SU-DHL-6 (cell line): ENCODE results near the gene GIMD1.

Source experiments
- H2AFZ ChIP-seq: fragments of 200-600 bp; sonication (generic); 2 replicates; pipeline ENCODE4 v1.6.1; 2014; ENCODE audit warnings: low read depth, mild to moderate bottlenecking, moderate library complexity, mixed read lengths, antibody characterized with exemption, low read length; ENCODE audit not compliant: severe bottlenecking
- H3F3A ChIP-seq: fragments of 200-600 bp; shearing (Covaris generic); 2 replicates; pipeline ENCODE4 v1.6.0; 2016; ENCODE audit warnings: antibody characterized with exemption, mild to moderate bottlenecking; ENCODE audit not compliant: insufficient read depth
- H3K27ac ChIP-seq: fragments of 200-600 bp; sonication (generic); 2 replicates; pipeline ENCODE4 v1.5.1; 2016; ENCODE audit warnings: low read depth, mild to moderate bottlenecking, low read length, moderate library complexity, mixed read lengths
- H3K27me3 ChIP-seq: fragments of 200-600 bp; sonication (generic), shearing (Covaris generic); 2 replicates; pipeline ENCODE4 v1.6.0; 2014; ENCODE audit warnings: mild to moderate bottlenecking, low read length
- H3K36me3 ChIP-seq: fragments of 200-600 bp; sonication (generic); 2 replicates; pipeline ENCODE4 v1.6.1; 2014; ENCODE audit warnings: mild to moderate bottlenecking, low read length, mixed read lengths
- H3K4me2 ChIP-seq: fragments of 300-600, 200-600 bp; shearing (Covaris generic), sonication (generic); 2 replicates; pipeline ENCODE4 v1.6.0; 2014; ENCODE audit warnings: low read length, low read depth, mild to moderate bottlenecking; ENCODE audit not compliant: poor library complexity, severe bottlenecking
- H3K4me3 ChIP-seq: fragments of 200-600 bp; sonication (generic); 2 replicates; pipeline ENCODE4 v1.5.1; 2014; ENCODE audit warnings: antibody characterized with exemption, low read length, mild to moderate bottlenecking, mixed read lengths; ENCODE audit not compliant: insufficient read depth, poor library complexity, severe bottlenecking
- H3K79me2 ChIP-seq: fragments of 200-600 bp; sonication (generic); 2 replicates; pipeline ENCODE4 v1.6.1; 2014; ENCODE audit warnings: mild to moderate bottlenecking, low read length, moderate library complexity; ENCODE audit not compliant: insufficient read depth
- H3K9ac ChIP-seq: fragments of 200-600 bp; sonication (generic); 2 replicates; pipeline ENCODE4 v1.7.0; 2014; ENCODE audit warnings: mild to moderate bottlenecking, low read length
- H3K9me2 ChIP-seq: fragments of 200-600 bp; sonication (generic); replicated peaks from 2 replicates; pipeline ENCODE4 v1.6.1; 2014; ENCODE audit warnings: low read length; ENCODE audit not compliant: insufficient read depth
- H3K9me3 ChIP-seq: fragments of 200-600 bp; sonication (generic); 2 replicates; pipeline ENCODE4 v1.6.1; 2014; ENCODE audit warnings: low read length, mixed read lengths; ENCODE audit not compliant: insufficient read depth
- H4K20me1 ChIP-seq: fragments of 200-600 bp; sonication (generic); 2 replicates; pipeline ENCODE4 v1.6.1; 2014; ENCODE audit warnings: low read depth, mild to moderate bottlenecking, antibody characterized with exemption, low read length, moderate library complexity, mixed read lengths
- CTCF ChIP-seq: fragments of 200-600 bp; sonication (generic); IDR thresholded peaks from one replicate; pipeline ENCODE4 v1.5.1; 2017; ENCODE audit warnings: antibody characterized with exemption, mild to moderate bottlenecking, low read length, moderate library complexity; ENCODE audit not compliant: insufficient read depth, poor library complexity, severe bottlenecking
- EZH2phosphoT487 ChIP-seq: fragments of 200-600 bp; sonication (generic), shearing (Covaris generic); conservative IDR thresholded peaks from 2 replicates; pipeline ENCODE4 v1.6.1; 2018; ENCODE audit warnings: mild to moderate bottlenecking, antibody characterized with exemption, low read length, moderate library complexity, mixed read lengths

The GIMD1 gene

DNA sequence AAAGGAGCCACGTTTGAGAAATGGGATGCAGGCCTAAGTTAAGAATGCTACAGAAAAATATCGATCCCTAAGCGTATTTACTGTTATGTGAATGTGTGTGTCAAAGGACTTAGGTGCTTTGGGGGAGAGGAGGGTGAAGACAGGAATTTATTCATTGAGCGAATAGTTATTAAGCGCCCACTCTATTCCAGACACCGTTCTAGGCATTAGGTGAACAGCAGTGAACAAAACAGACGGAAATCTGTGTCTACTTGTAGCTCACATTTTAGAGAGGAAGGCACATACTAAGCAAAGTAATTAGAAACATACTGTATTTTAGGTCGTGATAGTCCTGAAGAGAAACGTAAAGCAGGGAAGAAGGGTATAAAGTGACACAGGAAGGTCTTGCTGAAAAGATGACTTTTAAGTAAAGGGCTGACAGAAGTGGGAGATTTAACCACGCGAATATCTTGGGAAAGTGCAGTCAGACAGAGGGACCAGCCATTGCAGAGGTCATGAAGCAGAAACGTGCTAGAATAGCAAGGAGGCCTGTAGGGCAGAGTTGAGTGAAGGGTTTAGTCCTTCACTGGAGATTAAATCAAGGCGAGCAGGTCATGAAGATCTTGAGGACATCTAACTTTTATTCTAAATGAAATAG, 51.7 kb downstream of the GIMD1 start:
- Histone ChIP-seq H3K4me2 (peak overlapping the region; percentile 89), H3K9me3 (no peaks in the 10 kb centered on the region), H3K4me3 (peak overlapping the region; percentile 77), H4K20me1 (no peaks in the 10 kb centered on the region), H3K9me2 (no peaks in the 10 kb centered on the region), H3K79me2 (peaks cover 55% of the 10 kb centered on the region), H3K9ac (peak overlapping the region; percentile 83), H3K36me3 (no peaks in the 10 kb centered on the region), H3K27me3 (no peaks in the 10 kb centered on the region), H2AFZ (no peak overlapping the region), H3F3A (no peaks in the 10 kb centered on the region), H3K27ac (peak overlapping the region; percentile 79)
- TF ChIP-seq CTCF (no peak), EZH2phosphoT487 (no peak)

DNA sequence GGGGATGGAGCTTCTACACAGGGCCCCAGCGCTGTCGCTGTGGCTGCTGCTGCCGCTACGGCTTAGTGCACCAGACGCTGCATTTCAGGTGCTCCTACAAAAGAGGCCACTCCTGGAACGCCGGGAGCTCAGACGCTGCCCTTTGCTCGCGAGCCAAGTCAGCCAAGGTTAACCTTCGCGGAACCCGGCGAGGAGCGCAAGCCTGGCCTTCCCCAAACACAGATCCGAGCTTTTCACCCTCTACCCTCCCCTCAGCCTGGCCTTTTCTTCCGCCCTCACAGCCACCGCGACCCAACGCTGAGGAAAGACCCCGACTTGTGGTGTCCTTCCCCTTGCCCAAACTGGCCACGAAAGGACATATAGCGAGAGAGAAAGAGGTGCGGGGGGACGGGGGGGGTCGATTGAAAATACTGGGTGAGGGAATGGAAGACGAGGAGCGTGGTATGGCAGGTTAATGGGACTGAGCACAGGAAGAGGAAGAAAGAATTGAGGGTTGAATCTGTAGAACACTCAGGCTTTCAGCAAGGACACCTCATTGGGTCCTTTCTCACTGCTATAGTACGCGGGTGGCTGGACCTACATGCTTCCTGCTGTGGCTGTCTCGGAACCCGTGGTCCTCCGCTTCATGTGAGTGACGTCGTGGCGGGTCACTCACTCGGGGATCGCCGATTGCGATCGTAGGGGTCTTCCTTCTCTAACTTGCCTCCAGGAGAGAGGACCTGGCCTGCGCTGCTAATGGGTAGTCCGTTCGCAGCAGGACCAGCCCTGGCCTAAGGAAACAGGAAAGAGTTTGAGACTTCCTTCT, 52.4 kb downstream of the GIMD1 start, which contains the start of the genes AIMP1 and TBCK:
Gene AIMP1, plus strand, starts transcription at position 583 of the 805 bp plus-strand sequence. CDS start 8,460 bp downstream, outside the sequence.
Gene TBCK, minus strand, starts transcription at position 242 of the 805 bp plus-strand sequence. CDS start 7,249 bp downstream, outside the sequence.
- Histone ChIP-seq H2AFZ (peak within 1 kb of the TSS; percentile 72), H3K27ac (peak within 1 kb of the TSS; percentile 79), H4K20me1 (no peaks in the 10 kb centered on the region), H3K9me3 (no peaks in the 10 kb centered on the region), H3F3A (no peaks in the 10 kb centered on the region), H3K9ac (peak within 1 kb of the TSS; percentile 83), H3K27me3 (no peaks in the 10 kb centered on the region), H3K79me2 (peaks cover 55% of the 10 kb centered on the region), H3K36me3 (no peaks in the 10 kb centered on the region), H3K9me2 (no peaks in the 10 kb centered on the region), H3K4me2 (peak within 1 kb of the TSS; percentile 89), H3K4me3 (peak within 1 kb of the TSS; percentile 77)
- TF ChIP-seq CTCF (no peak), EZH2phosphoT487 (no peak)

GRCh38 chr4:106315476-106315967, 53.1 kb downstream of the GIMD1 start:
- Histone ChIP-seq H3K4me3 (peak overlapping the region; percentile 77), H3K27me3 (no peaks in the 10 kb centered on the region), H3K9ac (peak overlapping the region; percentile 83), H3K9me3 (no peaks in the 10 kb centered on the region), H3K4me2 (peak overlapping the region; percentile 89), H3F3A (no peaks in the 10 kb centered on the region), H4K20me1 (no peaks in the 10 kb centered on the region), H3K79me2 (peaks cover 55% of the 10 kb centered on the region), H3K27ac (peak overlapping the region; percentile 79), H3K36me3 (no peaks in the 10 kb centered on the region), H2AFZ (peak overlapping the region; percentile 72), H3K9me2 (no peaks in the 10 kb centered on the region)
- TF ChIP-seq CTCF (no peak), EZH2phosphoT487 (no peak)
